ENCODE results near the gene TAGLN3. TPM values are rescaled to one million over a fixed set of nuclear protein-coding genes. Genes with fewer than 3 reads are reported as not detected.

The TAGLN3 gene
- total and polyA plus RNA-seq, 4 donors, result not detected

- no peaks in the 10 kb centered on the region for H3K9me3 ChIP-seq (ENCODE audit: control insufficient read depth in 4 of 4, low read length in 3 of 4)
- no peaks in the 10 kb centered on the region for H3K36me3 ChIP-seq (ENCODE audit: control insufficient read depth in 4 of 4, insufficient read depth in 3 of 4, low read depth in 1 of 4, low read length in 3 of 4)
- 80% methylated on average over 6 of the region's 6 CpGs for WGBS
- no peak for DNase-seq (ENCODE audit: low spot score)
- no peak overlapping the region for H3K27ac ChIP-seq (ENCODE audit: low read depth in 1 of 2, low read length in 2 of 2)
- no peak overlapping the region for H3K4me3 ChIP-seq (ENCODE audit: low read depth in 1 of 3, low read length in 3 of 3)
- H3K4me1 ChIP-seq (ENCODE audit: control insufficient read depth in 4 of 4, insufficient read depth in 4 of 4, low read length in 3 of 4), result no peaks in the 10 kb centered on the region
- no peak for TF ChIP-seq JUND (IDR thresholded peaks at IDR 0.05)
- TF ChIP-seq HNF4G (IDR thresholded peaks at IDR 0.05), result no peak
- TF ChIP-seq ZBTB33 (IDR thresholded peaks at IDR 0.05), result no peak
- TF ChIP-seq NR2F2 (IDR thresholded peaks at IDR 0.05), result no peak
- TF ChIP-seq CTCF (IDR thresholded peaks at IDR 0.05; ENCODE audit: low read depth, low read length, missing input control), result no peak
- TF ChIP-seq RXRA (IDR thresholded peaks at IDR 0.05), result no peak
- no peak for TF ChIP-seq TAF1 (conservative IDR thresholded peaks at IDR 0.05)
- no peak for TF ChIP-seq MAX (IDR thresholded peaks at IDR 0.05)
- no peak for TF ChIP-seq REST (IDR thresholded peaks at IDR 0.05)
- no peak for TF ChIP-seq RAD21 (IDR thresholded peaks at IDR 0.05)
- no peak for TF ChIP-seq GABPA (IDR thresholded peaks at IDR 0.05 in 1 of 2, conservative IDR thresholded peaks at IDR 0.05 in 1 of 2)
- TF ChIP-seq EGR1 (IDR thresholded peaks at IDR 0.05; ENCODE audit: low read depth in 2 of 2), result no peak
- TF ChIP-seq ATF3 (IDR thresholded peaks at IDR 0.05), result no peak
- TF ChIP-seq YY1 (IDR thresholded peaks at IDR 0.05), result no peak
- TF ChIP-seq HNF4A (conservative IDR thresholded peaks at IDR 0.05), result no peak
- no peak for TF ChIP-seq FOXA2 (IDR thresholded peaks at IDR 0.05)
- H3K27me3 ChIP-seq (ENCODE audit: control insufficient read depth in 4 of 4, insufficient read depth in 4 of 4, low read length in 3 of 4), result peaks cover 0 to 6% (median 0%) of the 10 kb centered on the region in 4 donors
- H3K9ac ChIP-seq (ENCODE audit: low read depth in 1 of 2, low read length in 2 of 2), result no peak overlapping the region
Observed at GRCh38 chr3:112056451-112056929, 57.8 kb downstream of the TAGLN3 start.

- WGBS, result 69% methylated on average over 1 of the region's 1 CpG
- H3K27ac ChIP-seq (ENCODE audit: low read depth in 1 of 2, low read length in 2 of 2), result no peak overlapping the region
Observed at GRCh38 chr3:112059497-112059896, 60.8 kb downstream of the TAGLN3 start.

More at GRCh38 chr3:112059497-112059896, 60.8 kb downstream of the TAGLN3 start:
- no peak overlapping the region for H3K9ac ChIP-seq (ENCODE audit: low read depth in 1 of 2, low read length in 2 of 2)
- no peak overlapping the region for H3K4me3 ChIP-seq (ENCODE audit: low read depth in 1 of 3, low read length in 3 of 3)
- no peak for DNase-seq (ENCODE audit: low spot score)
- H3K4me1 ChIP-seq (ENCODE audit: control insufficient read depth in 4 of 4, insufficient read depth in 4 of 4, low read length in 3 of 4), result no peaks in the 10 kb centered on the region
- peaks cover 0 to 10% (median 0%) of the 10 kb centered on the region in 4 donors for H3K27me3 ChIP-seq (ENCODE audit: control insufficient read depth in 4 of 4, insufficient read depth in 4 of 4, low read length in 3 of 4)
- H3K9me3 ChIP-seq (ENCODE audit: control insufficient read depth in 4 of 4, low read length in 3 of 4), result no peaks in the 10 kb centered on the region
- TF ChIP-seq EGR1 (IDR thresholded peaks at IDR 0.05; ENCODE audit: low read depth in 2 of 2) (no peak), ATF3 (IDR thresholded peaks at IDR 0.05) (no peak), GABPA (IDR thresholded peaks at IDR 0.05 in 1 of 2, conservative IDR thresholded peaks at IDR 0.05 in 1 of 2) (no peak), JUND (IDR thresholded peaks at IDR 0.05) (no peak), RAD21 (IDR thresholded peaks at IDR 0.05) (no peak), TAF1 (conservative IDR thresholded peaks at IDR 0.05) (no peak), HNF4G (IDR thresholded peaks at IDR 0.05) (no peak), HNF4A (conservative IDR thresholded peaks at IDR 0.05) (no peak), YY1 (IDR thresholded peaks at IDR 0.05) (no peak), ZBTB33 (IDR thresholded peaks at IDR 0.05) (no peak), FOXA1 (IDR thresholded peaks at IDR 0.05) (no peak)
- H3K36me3 ChIP-seq (ENCODE audit: control insufficient read depth in 4 of 4, insufficient read depth in 3 of 4, low read depth in 1 of 4, low read length in 3 of 4), result no peaks in the 10 kb centered on the region
